Urinary bladder (tissue), 4 donors: ENCODE results near the gene HECTD4. TPM values are rescaled to one million over a fixed set of nuclear protein-coding genes. Genes with fewer than 3 reads are reported as not detected.
"Not testable (repeated sequence)": the region's sequence is repeated elsewhere in the genome, so short reads cannot be mapped to it uniquely, and the experiment has no call there.

Experiments
- DNase-seq: peaks from one replicate; pipeline ENCODE4 v3.0.0-alpha.2; 2015; ENCODE audit errors: extremely low spot score
- H3K27ac ChIP-seq: one replicate; pipeline ENCODE4 v1.5.1; 2013; ENCODE audit warnings: low read depth, mild to moderate bottlenecking, moderate library complexity
- H3K36me3 ChIP-seq: one replicate; pipeline ENCODE4 v1.6.1; 2013; ENCODE audit warnings: mild to moderate bottlenecking, moderate library complexity; ENCODE audit not compliant: insufficient read depth
- H3K4me1 ChIP-seq: one replicate; pipeline ENCODE4 v1.6.1; 2013; ENCODE audit warnings: mild to moderate bottlenecking, moderate library complexity; ENCODE audit not compliant: insufficient read depth
- H3K4me3 ChIP-seq: one replicate; pipeline ENCODE4 v1.5.1; 2013; ENCODE audit warnings: low read depth, low read length
- WGBS: extraction: QIAGEN DNeasy Blood & Tissue Kit; methylation state at CpG from one replicate; pipeline ENCODE4 v1.1.7; 2013; 5-methylcytosine and 5-hydroxymethylcytosine counted together
- polyA plus RNA-seq: library from polyadenylated mRNA; stranded (reverse); fragments of 200-250 nt; gene quantifications from one replicate; pipeline ENCODE4 v1.2.3, GENCODE V29; 2013
- total RNA-seq: library from RNA; depleted of rRNA; stranded (reverse); fragments of >200 nt; gene quantifications from one replicate; pipeline ENCODE4 v1.2.3, GENCODE V29; 2014
- donor health status: healthy with polysubstance abuse.
- donor health status: healthy.

HECTD4 gene
- total and polyA plus RNA-seq, 2 donors, result 8.6 to 87.2 TPM

DNA sequence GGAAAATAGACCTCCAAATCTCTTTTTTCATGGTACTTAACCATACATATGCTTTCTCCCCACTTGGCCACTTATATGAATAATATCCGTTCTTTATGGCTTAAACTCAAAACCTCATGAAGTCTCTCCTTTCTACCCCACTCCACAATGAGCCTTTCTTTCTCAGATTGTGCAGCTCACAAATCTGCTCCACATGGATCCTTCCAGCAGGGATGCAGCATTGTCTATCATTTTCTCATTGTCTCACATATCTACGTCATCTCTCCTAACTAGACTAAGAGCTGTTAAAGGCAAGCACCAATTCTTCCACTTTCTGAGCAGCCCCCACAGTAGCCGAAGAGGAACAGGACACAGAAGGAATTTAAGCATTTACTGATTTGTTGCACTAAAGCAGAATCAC, 106.4 kb downstream of the HECTD4 start:
- no peak for DNase-seq
- Histone ChIP-seq H3K4me3 (no peak overlapping the region), H3K36me3 (peaks cover 7% of the 10 kb centered on the region), H3K4me1 (no peaks in the 10 kb centered on the region), H3K27ac (no peak overlapping the region)
- WGBS, result 90% methylated on average over 3 of the region's 3 CpGs

DNA sequence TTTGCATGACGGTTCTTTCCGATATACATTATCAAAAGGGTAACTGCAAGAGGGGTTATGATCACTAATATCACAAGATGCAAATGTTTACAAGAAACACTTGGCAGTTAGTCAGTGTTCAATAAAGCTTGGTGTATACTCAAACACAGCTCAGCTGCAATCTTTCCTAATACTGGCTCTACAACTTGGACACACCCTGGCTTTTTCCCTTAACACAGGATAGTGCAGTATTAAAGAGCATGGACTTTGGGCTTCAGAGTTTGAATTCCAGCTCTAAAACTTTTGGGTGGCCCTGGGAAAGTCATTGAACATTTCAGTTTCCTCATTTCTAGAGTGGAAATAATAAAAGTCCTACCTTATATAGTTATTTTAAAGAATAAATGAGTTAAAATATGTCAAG, 107.0 kb downstream of the HECTD4 start:
- Histone ChIP-seq H3K27ac (no peak overlapping the region), H3K4me1 (no peaks in the 10 kb centered on the region), H3K4me3 (no peak overlapping the region), H3K36me3 (peaks cover 7% of the 10 kb centered on the region)
- DNase-seq, result no peak
- 65% methylated on average over 2 of the region's 2 CpGs for WGBS

DNA sequence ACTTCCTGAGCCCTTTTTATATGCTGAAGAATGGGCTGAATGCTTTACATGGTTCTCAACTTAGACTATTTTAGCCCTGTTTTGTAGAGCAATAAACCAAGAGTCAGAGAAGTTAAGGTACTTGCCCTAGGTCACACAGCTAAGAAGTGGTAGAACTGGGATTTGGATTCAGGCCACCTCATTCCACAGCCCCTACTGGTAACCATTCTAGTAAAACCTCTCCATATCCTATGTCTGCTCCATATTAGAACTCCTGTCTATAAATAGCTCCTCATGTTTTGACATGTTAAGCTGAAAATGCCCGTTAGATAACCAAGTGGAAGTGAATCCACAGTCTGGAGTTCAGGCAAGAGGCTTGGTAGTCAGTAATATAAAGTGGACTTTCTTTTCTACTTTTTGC, 111.6 kb downstream of the HECTD4 start:
- DNase-seq, result no peak
- Histone ChIP-seq H3K36me3 (peaks cover 10% of the 10 kb centered on the region), H3K4me1 (no peaks in the 10 kb centered on the region), H3K4me3 (no peak overlapping the region), H3K27ac (no peak overlapping the region)
- whole genome bisulfite sequencing, result 32% methylated on average over 1 of the region's 1 CpG

DNA sequence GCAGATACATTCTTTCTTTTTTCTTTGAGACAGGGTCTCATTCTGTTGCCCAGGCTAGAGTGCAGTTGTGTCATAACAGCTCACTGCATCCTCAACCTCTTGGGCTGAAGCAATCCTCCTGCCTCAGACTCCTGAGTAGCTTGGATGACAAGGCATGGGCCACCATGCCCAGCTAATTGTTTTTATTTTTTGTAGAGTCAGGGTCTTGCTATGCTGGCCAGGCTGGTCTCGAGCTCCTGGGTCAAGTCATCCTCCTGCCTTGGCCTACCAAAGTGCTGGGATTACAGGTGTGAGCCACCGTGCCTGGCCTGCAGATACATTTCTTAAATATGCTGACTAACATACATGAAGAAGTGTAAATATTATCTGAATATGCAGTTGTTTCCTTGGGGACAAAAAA, 115.8 kb downstream of the HECTD4 start:
- 91% methylated on average over 2 of the region's 2 CpGs for WGBS
- Histone ChIP-seq H3K36me3 (peaks cover 9% of the 10 kb centered on the region), H3K4me3 (no peak overlapping the region), H3K4me1 (no peaks in the 10 kb centered on the region), H3K27ac (no peak overlapping the region)
- no peak for DNase-seq

DNA sequence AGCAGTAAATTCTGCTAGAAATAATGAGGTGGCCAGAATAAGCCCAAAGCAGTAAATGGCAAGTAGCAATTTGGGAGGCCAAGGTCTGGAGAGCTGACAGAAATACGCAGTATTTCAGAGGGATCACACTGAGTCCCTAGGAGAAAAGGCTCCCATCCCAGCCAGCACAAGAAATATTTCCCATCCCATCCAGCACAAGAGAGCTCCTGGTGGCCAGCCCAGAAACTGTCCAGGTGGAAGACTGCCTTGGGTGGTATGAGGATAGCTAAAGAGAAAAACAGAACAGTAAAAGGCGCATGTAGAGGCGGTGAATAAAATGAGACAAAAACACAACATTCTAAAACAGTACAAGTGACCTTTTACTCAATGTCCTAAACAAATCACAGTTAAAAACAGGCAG, 120.7 kb downstream of the HECTD4 start:
- Histone ChIP-seq H3K4me3 (no peak overlapping the region), H3K4me1 (no peaks in the 10 kb centered on the region), H3K27ac (no peak overlapping the region), H3K36me3 (peaks cover 2% of the 10 kb centered on the region)
- WGBS, result 86% methylated on average over 3 of the region's 3 CpGs
- DNase-seq, result no peak

DNA sequence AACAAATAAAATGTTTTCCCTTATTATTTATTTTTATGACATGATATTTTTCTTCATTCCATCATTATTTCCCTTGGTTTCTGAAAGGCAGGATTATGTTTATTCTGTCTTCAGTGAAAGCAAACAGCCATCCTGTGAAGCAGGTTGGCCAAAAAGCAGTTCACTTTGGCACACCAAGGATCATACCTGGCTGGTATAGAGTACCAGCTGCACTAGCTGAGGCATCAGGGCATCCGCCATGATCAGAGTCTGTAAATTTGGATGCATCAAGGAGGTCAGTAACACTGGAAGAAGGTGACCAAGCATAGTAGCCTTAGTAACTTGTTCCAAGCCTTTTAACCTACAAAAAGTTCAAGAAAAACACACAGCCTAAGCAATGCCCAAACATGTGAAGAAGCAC, 123.3 kb downstream of the HECTD4 start:
- no peaks in the 10 kb centered on the region for H3K4me1 ChIP-seq
- 95% methylated on average over 1 of the region's 1 CpG for WGBS

DNA sequence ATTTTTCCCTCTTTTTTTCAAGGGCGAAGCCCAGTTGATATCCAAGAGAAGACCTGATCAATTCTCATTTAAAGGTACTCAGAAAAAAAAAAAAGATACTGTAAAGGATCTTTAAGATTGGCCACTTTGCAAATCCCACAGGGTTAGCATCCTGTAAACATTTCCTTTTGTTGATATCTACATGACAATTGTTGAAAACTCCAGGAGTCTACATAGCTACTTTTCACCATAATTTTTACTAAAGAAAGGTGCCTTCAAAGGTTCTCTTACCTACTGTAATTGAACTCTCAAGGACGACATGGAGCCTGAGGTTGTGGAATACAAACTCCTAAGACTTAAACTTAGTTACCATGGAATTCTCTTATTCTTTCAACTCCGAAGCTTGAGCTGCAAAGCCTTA, 125.5 kb downstream of the HECTD4 start:
- H3K36me3 ChIP-seq, result peaks cover 7% of the 10 kb centered on the region
- H3K4me1 ChIP-seq, result no peaks in the 10 kb centered on the region
- DNase-seq, result no peak
- WGBS, result 70% methylated on average over 3 of the region's 3 CpGs
- no peak overlapping the region for H3K27ac ChIP-seq
- no peak overlapping the region for H3K4me3 ChIP-seq

More for the DNA sequence above, 123.3 kb downstream of the HECTD4 start:
- H3K36me3 ChIP-seq, result no peaks in the 10 kb centered on the region
- no peak overlapping the region for H3K27ac ChIP-seq
- DNase-seq, result no peak
- no peak overlapping the region for H3K4me3 ChIP-seq

DNA sequence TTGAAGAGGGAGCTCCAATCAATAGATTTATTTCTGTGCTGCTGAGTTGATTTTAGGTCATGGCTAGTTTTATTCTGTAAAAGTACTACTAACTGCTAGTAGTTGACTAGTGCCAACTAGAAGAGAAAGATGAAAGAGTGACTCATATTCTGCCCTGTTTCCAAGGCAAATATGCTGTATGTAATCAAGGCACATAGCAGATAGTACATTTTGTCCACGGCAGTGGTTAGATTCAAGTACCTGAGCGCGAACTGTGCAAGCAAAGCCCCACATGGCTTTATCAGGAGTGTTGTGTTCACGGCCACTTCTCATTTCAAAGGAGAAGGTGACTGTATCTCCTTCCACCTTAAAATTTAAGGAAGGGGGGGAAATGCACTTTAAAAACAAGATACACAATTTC, 130.0 kb downstream of the HECTD4 start:
- H3K36me3 ChIP-seq, result peaks cover 7% of the 10 kb centered on the region
- WGBS, result 93% methylated on average over 4 of the region's 4 CpGs

DNA sequence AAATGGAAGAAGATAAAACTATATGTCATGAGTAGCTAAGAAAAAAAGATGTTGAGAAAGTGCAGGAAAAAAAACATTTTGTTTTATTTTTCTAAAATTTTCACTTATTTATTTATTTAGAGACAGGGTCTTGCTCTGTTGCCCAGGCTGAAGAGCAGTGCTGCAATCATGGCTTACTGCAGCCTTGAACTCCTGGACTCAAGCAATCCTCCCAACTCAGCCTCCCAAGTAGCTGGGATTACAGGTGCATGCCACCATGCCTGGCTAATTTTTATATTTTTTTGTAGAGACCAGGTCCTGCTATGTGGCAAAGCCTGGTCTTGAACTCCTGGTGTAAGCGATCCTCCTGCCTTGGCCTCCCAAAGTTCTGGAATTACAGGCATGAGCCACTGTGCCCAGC, 137.3 kb downstream of the HECTD4 start:
- H3K27ac ChIP-seq, H3K4me3 ChIP-seq, H3K4me1 ChIP-seq, DNase-seq, H3K36me3 ChIP-seq: not testable (repeated sequence)
- WGBS, result 100% methylated on average over 1 of the region's 1 CpG

More for the DNA sequence above, 130.0 kb downstream of the HECTD4 start:
- Histone ChIP-seq H3K4me1 (no peaks in the 10 kb centered on the region), H3K4me3 (no peak overlapping the region), H3K27ac (no peak overlapping the region)
- no peak for DNase-seq

DNA sequence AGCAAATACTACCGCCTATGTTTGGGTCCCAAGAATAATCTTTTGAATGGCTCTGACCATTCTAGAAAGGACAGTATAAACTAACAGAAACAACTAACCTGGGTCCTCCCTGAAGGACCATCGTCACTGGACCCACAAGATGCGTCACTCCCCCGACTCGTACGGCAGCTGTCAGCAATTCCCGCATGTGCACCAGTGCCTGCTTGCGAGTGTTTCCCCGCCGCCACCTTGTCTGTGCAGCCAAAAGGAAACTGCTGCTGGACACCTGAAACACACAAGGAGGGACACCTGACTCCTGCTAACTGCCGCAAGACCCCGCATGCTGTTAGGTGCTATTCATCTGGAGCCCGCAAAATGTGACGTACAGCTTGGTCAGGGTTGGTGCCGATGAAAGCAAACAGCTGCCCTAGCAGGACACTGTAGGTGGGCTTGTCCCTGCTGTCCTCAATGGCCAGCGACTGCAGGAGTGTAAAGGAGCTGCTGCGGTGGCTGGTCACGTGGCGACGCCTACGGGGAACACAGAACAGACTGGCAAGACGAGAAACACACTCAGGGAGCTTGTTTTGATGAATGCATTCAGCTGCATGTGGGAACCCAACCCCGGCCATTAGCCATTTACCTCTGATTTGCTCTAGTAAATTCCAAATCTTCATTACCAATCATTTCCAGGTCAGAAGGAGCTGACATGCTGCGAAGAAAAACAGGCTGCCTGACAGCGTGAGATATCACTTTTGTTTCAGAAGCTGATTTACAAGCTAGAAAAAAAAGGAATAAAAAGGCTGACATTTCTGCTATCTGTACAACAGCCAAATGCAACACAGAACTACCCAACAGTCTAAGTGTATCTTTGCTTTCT, 138.7 kb downstream of the HECTD4 start:
- Histone ChIP-seq H3K4me3 (no peak overlapping the region), H3K36me3 (peaks cover 7% of the 10 kb centered on the region), H3K27ac (no peak overlapping the region), H3K4me1 (no peaks in the 10 kb centered on the region)
- WGBS, result 54% methylated on average over 25 of the region's 25 CpGs
- no peak for DNase-seq

DNA sequence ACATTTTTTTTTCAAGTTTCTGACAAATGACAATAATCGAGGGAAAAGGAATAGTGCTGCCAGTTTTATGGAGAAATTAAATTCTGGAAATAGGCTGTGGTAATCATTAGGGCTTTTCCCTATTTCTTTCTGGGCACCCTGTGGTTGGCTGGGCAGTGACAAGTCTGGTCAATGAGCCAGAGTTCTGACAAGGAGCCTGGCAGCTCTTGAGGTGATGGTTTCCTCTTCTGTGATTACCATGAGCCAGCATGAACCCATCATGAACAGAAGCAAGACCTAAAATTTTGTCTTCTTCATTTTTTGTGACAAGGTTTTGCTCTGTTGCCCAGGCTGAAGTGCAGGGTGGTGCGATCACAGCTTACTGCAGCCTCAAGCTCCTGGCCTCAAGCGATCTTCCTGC, 141.1 kb downstream of the HECTD4 start:
- Histone ChIP-seq H3K4me3 (no peak overlapping the region), H3K4me1 (no peaks in the 10 kb centered on the region), H3K27ac (no peak overlapping the region), H3K36me3 (peaks cover 10% of the 10 kb centered on the region)
- 85% methylated on average over 3 of the region's 3 CpGs for WGBS
- DNase-seq, result no peak

DNA sequence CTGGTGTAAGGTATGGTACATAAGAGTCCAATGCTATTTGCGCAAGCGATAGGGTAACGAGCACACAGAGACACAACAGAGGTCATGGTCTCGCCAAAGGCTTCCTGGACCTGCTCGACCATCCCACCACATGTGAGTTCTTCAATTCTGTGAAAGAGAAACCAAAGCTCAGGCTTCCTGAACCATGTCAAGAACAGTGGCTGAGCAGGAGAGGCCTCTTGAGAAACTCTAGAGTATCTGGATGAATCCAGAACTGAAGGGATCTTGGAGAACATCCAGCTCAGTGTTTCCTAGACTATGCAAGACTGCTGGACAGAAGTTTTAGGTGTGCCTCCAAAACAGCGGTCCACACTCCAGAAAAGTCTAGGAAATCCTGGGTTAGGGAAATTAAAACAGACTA, 142.3 kb downstream of the HECTD4 start:
- Histone ChIP-seq H3K36me3 (peaks cover 10% of the 10 kb centered on the region), H3K27ac (no peak overlapping the region), H3K4me3 (no peak overlapping the region), H3K4me1 (no peaks in the 10 kb centered on the region)
- no peak for DNase-seq
- whole genome bisulfite sequencing, result 94% methylated on average over 6 of the region's 6 CpGs

DNA sequence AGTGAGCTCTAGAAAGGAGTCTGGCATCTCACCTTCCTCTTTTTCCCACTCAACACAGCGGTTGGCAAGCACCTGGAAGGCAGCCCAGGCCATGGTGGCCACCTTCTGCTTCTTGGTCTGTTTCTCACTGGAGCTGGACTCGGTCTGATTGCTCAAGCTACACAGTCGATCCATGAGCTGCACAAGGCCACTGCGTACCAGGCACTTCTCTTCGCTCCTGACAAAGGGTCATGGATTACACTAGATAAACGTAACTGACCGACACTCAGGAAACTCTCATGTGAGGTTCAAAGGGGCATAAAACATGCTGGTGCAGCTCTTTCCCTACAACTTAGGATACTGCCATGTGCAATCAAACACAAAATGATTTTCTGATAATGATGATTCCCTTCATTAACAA, 143.2 kb downstream of the HECTD4 start:
- H3K27ac ChIP-seq, result no peak overlapping the region

DNA sequence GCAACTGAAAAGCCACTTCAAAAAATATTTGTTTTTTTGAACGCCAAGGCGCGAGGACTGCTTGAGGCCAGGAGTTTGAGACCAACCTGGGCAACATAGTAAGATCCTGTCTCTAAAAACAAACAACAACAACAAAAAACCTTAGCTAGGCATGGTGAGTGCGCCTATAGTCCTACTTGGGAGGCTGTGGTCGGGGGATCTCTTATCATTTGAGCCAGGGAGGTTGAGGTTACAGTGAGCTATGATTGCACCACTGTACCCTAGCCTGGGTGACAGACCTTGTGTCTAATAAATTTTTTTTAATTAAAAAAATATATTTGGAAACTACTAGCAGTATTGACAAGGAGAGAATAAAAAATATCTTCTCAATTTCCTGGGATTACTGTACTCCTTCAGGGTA, 143.8 kb downstream of the HECTD4 start:
- Histone ChIP-seq H3K4me3 (no peak overlapping the region), H3K36me3 (peaks cover 12% of the 10 kb centered on the region), H3K4me1 (no peaks in the 10 kb centered on the region), H3K27ac (no peak overlapping the region)
- WGBS, result 95% methylated on average over 5 of the region's 5 CpGs
- DNase-seq, result no peak

More for the DNA sequence above, 143.2 kb downstream of the HECTD4 start:
- 85% methylated on average over 7 of the region's 7 CpGs for WGBS
- Histone ChIP-seq H3K4me1 (no peaks in the 10 kb centered on the region), H3K36me3 (peaks cover 12% of the 10 kb centered on the region), H3K4me3 (no peak overlapping the region)
- no peak for DNase-seq
